22Rv1 (cell line): ENCODE data around the gene EPN1.

ENCODE experiments used
- H3K27ac ChIP-seq: fragments of 450-650 bp; 2 replicates; pipeline ENCODE4 v1.5.1; 2017
- CTCF ChIP-seq: fragments of 450-650 bp; IDR thresholded peaks from 2 replicates; pipeline ENCODE4 v1.5.1; 2017; ENCODE audit warnings: mild to moderate bottlenecking
- ZFX ChIP-seq: fragments of 450-650 bp; IDR thresholded peaks from 2 replicates; pipeline ENCODE4 v1.6.1; 2017; ENCODE audit warnings: antibody characterized with exemption, borderline replicate concordance

EPN1 gene

DNA sequence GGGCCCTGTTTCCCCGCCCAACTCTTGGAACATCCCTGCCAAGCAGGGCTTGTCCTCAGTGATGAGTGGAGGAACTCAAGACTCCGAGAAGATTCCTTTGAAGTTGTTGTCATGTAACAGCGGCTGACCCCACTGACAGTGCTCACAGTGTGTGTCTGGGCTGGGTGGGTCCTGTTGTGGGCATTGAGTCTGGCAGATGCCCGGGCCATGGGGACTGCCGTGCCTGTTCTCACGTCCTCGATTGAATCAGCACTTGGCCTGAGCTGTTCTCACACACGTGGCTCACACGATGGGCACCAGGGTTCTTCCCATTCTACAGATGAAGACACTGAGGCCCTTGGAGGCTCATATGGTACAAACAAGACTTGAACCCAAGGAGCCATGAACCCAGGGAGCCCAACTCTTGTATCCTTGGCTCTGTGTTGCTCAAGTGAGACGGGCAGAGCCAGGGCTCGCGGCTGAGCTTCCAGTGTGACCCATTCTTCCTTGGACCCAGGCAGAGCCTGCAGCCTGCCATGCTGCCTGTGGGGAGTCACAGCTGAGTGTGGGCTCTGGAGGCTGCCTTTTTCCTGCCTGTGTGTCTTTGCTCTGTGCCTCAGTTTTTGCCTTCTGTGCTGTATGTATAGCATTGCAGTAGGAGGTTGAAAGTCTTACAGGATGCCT lies 8.6 kb upstream of the EPN1 start:
- no peak overlapping the region for H3K27ac ChIP-seq
- TF ChIP-seq ZFX, result no peak
- TF ChIP-seq CTCF, result no peak

DNA sequence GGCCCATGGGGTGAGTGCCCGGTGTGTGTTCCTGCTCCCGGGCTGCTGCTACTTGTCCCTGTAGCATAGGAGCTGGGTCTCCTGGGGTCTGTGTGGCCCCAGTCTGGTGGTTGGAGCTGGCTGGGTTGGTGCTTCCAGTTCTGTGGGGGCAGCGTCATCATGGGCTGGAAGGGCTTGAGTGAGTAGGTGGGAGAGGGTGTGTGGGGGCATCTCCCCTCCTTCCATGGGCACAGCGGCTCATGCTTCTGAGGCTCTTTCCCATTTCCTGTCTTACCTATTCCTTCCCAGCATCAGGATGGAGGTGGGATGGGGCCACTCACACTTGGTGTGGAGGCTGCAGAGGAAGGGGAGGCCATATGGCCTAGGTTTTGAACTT lies 8.0 kb upstream of the EPN1 start:
- H3K27ac ChIP-seq, result no peak overlapping the region
- TF ChIP-seq CTCF (no peak), ZFX (no peak)

GRCh38 chr19:55667511-55667910 lies 7.5 kb upstream of the EPN1 start:
- TF ChIP-seq CTCF (no peak), ZFX (no peak)
- no peak overlapping the region for H3K27ac ChIP-seq

GRCh38 chr19:55667958-55668357 lies 7.1 kb upstream of the EPN1 start:
- no peak overlapping the region for H3K27ac ChIP-seq
- TF ChIP-seq ZFX (no peak), CTCF (no peak)

DNA sequence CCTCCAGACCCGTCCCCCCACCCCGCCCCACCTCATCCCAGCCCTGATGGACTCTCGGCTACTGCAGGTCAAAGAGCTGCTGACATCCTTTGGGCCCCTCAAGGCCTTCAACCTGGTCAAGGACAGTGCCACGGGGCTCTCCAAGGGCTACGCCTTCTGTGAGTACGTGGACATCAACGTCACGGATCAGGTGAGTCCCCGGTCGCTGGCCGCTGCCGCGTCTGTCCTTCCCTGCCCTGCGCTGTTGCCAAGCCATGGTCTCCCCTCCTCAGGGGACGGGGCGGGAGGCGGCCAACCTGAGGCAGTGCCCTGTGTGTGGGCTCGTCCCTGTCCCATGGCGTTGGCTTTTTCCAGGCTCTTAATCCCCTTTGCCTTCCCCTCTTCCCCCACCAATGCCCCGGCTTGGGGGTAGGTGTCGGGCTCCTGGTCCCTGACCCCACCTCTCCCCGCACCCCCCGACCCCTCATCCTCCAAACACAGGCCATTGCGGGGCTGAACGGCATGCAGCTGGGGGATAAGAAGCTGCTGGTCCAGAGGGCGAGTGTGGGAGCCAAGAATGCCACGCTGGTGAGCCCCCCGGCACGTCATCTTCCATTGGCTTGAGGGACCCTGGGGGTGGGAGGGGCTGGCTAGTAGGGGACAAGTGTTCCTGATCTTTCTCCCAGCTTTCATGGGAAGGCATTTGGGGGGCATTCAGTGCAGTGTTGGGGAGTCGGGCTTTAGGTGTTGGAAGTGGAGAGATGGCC lies 6.2 kb upstream of the EPN1 start:
- H3K27ac ChIP-seq, result no peak overlapping the region
- no peak for TF ChIP-seq CTCF
- TF ChIP-seq ZFX, result no peak

- TF ChIP-seq CTCF, result no peak
- TF ChIP-seq ZFX, result no peak
- H3K27ac ChIP-seq, result no peak overlapping the region
Measured at GRCh38 chr19:55669418-55670279, 5.4 kb upstream of the EPN1 start.
